ENCODE data around the gene RPS15. TPM values are rescaled to one million over a fixed set of nuclear protein-coding genes. Genes with fewer than 3 reads are reported as not detected.

The RPS15 gene
- total RNA-seq, 1 donor from 2014 or later: 753 TPM

- DNase-seq (ENCODE audit: low spot score): no peak
- intact Hi-C loops (cut with DNase I): no loop called here
- ATAC-seq: peak; percentile 18
Measured at GRCh38 chr19:1400281-1401137, 37.7 kb upstream of the RPS15 start.

GRCh38 chr19:1401138-1401888 lies 36.9 kb upstream of the RPS15 start, which contains the start of gene GAMT:
Gene GAMT (minus strand): TSS chr19:1401542. CDS start chr19:1401476, 66 bp downstream.
- no peak for ATAC-seq
- no peak for DNase-seq (ENCODE audit: low spot score)
- intact Hi-C loops (cut with DNase I): no loop called here

GRCh38 chr19:1401889-1402217 lies 36.3 kb upstream of the RPS15 start:
- intact Hi-C loops (cut with DNase I): no loop called here
- ATAC-seq (no peak), DNase-seq (ENCODE audit: low spot score) (no peak)

- intact Hi-C loops (cut with DNase I): no loop called here
- ATAC-seq (no peak), DNase-seq (ENCODE audit: low spot score) (no peak)
Measured at GRCh38 chr19:1402411-1403070, 35.7 kb upstream of the RPS15 start.

- DNase-seq (ENCODE audit: low spot score) (peak; percentile 99), ATAC-seq (peak; percentile 95)
- intact Hi-C loops (cut with DNase I): no loop called here
Measured at GRCh38 chr19:1406774-1407527, 31.2 kb upstream of the RPS15 start.

GRCh38 chr19:1407528-1408299 lies 30.5 kb upstream of the RPS15 start, which contains the start of gene DAZAP1:
Gene DAZAP1 (plus strand): TSS chr19:1407586. CDS start chr19:1407774, 188 bp downstream.
- intact Hi-C loops (cut with DNase I): no loop called here
- ATAC-seq (no peak), DNase-seq (ENCODE audit: low spot score) (peak; percentile 80)

- DNase-seq (ENCODE audit: low spot score) (no peak), ATAC-seq (peak; percentile 3)
- intact Hi-C loops (cut with DNase I): no loop called here
Measured at GRCh38 chr19:1408300-1409203, 29.6 kb upstream of the RPS15 start.

- ATAC-seq: no peak
- no peak for DNase-seq (ENCODE audit: low spot score)
- intact Hi-C loops (cut with DNase I): no loop called here
Measured at GRCh38 chr19:1409204-1410005, 28.8 kb upstream of the RPS15 start.

- intact Hi-C loops (cut with DNase I): no loop called here
- no peak for DNase-seq (ENCODE audit: low spot score)
- no peak for ATAC-seq
Measured at GRCh38 chr19:1410136-1410786, 27.9 kb upstream of the RPS15 start.

GRCh38 chr19:1410789-1411188 lies 27.4 kb upstream of the RPS15 start:
- intact Hi-C loops (cut with DNase I): no loop called here
- no peak for ATAC-seq

GRCh38 chr19:1411255-1412191 lies 26.7 kb upstream of the RPS15 start:
- intact Hi-C loops (cut with DNase I): no loop called here
- no peak for ATAC-seq
- DNase-seq (ENCODE audit: low spot score): no peak

More at GRCh38 chr19:1410789-1411188, 27.4 kb upstream of the RPS15 start:
- no peak for DNase-seq (ENCODE audit: low spot score)

GRCh38 chr19:1412323-1412923 lies 25.8 kb upstream of the RPS15 start:
- DNase-seq (ENCODE audit: low spot score) (no peak), ATAC-seq (no peak)
- intact Hi-C loops (cut with DNase I): no loop called here

GRCh38 chr19:1412995-1413800 lies 25.0 kb upstream of the RPS15 start:
- intact Hi-C loops (cut with DNase I): no loop called here
- DNase-seq (ENCODE audit: low spot score) (no peak), ATAC-seq (no peak)

Measured in sciatic nerve (tissue), 2 donors.